ENCODE measurements around the gene MTG1.
A peak's percentile ranks its signal among the peaks of the same experiment; 100 is the strongest.

The MTG1 gene

GRCh38 chr10:133355266-133355665 lies 38.7 kb upstream of the MTG1 start:
- DNase-seq (ENCODE audit: low read depth, low spot score), result no peak
- no peak overlapping the region for H3K4me3 ChIP-seq (ENCODE audit: low read depth, low read length)
- TF ChIP-seq CTCF (IDR thresholded peaks at IDR 0.05; ENCODE audit: low read depth, low read length), result no peak
- in situ Hi-C loops (cut with HindIII; ENCODE audit: low sequenced_read_pairs), result no loop called here

- in situ Hi-C loops (cut with HindIII; ENCODE audit: low sequenced_read_pairs), result no loop called here
- TF ChIP-seq CTCF (IDR thresholded peaks at IDR 0.05; ENCODE audit: low read depth, low read length), result no peak
- no peak overlapping the region for H3K4me3 ChIP-seq (ENCODE audit: low read depth, low read length)
- DNase-seq (ENCODE audit: low read depth, low spot score), result no peak
Measured at GRCh38 chr10:133355991-133356390, 38.0 kb upstream of the MTG1 start.

GRCh38 chr10:133356549-133357284 lies 37.2 kb upstream of the MTG1 start:
- TF ChIP-seq CTCF (IDR thresholded peaks at IDR 0.05; ENCODE audit: low read depth, low read length), result no peak
- DNase-seq (ENCODE audit: low read depth, low spot score), result no peak
- peak overlapping the region; percentile 49 for H3K4me3 ChIP-seq (ENCODE audit: low read depth, low read length)
- in situ Hi-C loops (cut with HindIII; ENCODE audit: low sequenced_read_pairs), result no loop called here

GRCh38 chr10:133357285-133358161 lies 36.4 kb upstream of the MTG1 start, which contains the start of gene FUOM:
Gene FUOM, minus strand, starts transcription at chr10:133358019. Its CDS starts 12 bp downstream, at chr10:133358007.
- in situ Hi-C loops (cut with HindIII; ENCODE audit: low sequenced_read_pairs), result no loop called here
- H3K4me3 ChIP-seq (ENCODE audit: low read depth, low read length), result peak within 1 kb of the TSS; percentile 49
- no peak for TF ChIP-seq CTCF (IDR thresholded peaks at IDR 0.05; ENCODE audit: low read depth, low read length)
- DNase-seq (ENCODE audit: low read depth, low spot score), result peak; percentile 50

GRCh38 chr10:133358162-133358924 lies 35.6 kb upstream of the MTG1 start:
- TF ChIP-seq CTCF (IDR thresholded peaks at IDR 0.05; ENCODE audit: low read depth, low read length), result no peak
- no peak for DNase-seq (ENCODE audit: low read depth, low spot score)
- H3K4me3 ChIP-seq (ENCODE audit: low read depth, low read length), result no peak overlapping the region
- in situ Hi-C loops (cut with HindIII; ENCODE audit: low sequenced_read_pairs), result no loop called here

GRCh38 chr10:133358925-133359310 lies 35.0 kb upstream of the MTG1 start:
- H3K4me3 ChIP-seq (ENCODE audit: low read depth, low read length), result no peak overlapping the region
- TF ChIP-seq CTCF (IDR thresholded peaks at IDR 0.05; ENCODE audit: low read depth, low read length), result no peak
- no peak for DNase-seq (ENCODE audit: low read depth, low spot score)
- in situ Hi-C loops (cut with HindIII; ENCODE audit: low sequenced_read_pairs), result no loop called here
